ENCODE measurements around the gene NIPAL4. TPM values are rescaled to one million over a fixed set of nuclear protein-coding genes. Genes with fewer than 3 reads are reported as not detected.

NIPAL4 gene
- total RNA-seq, 1 experiment from 2014 or later = 2.7 TPM

DNA sequence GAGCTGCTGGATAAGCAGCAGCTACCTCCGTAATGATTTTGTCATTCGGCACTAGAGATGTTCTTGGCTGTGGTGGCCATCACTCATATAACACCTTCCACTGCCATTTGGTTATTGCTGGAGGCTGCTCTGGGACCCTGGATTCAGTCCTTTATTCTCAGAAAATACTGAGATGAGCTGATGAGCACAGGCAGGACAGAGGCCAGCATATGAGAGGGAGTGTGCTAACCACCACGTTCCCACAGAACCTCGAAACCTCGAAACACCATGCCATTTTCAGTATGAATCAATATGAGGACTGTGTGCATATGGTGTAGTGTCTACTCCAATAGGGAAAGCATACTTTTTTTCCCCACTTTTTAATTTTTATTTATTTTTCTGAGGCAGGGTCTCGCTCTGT, 59.0 kb downstream of the NIPAL4 start:
- H3K4me3 Mint-ChIP-seq (ENCODE audit: low read depth, unreplicated experiment) = no peak overlapping the region
- no peak overlapping the region for H3K27ac Mint-ChIP-seq (ENCODE audit: unreplicated experiment)
- H3K27me3 Mint-ChIP-seq (ENCODE audit: unreplicated experiment) = no peaks in the 10 kb centered on the region
- no TSS peak for BruUV-seq (replicated peaks)
- intact Hi-C loops (cut with micrococcal nuclease; ENCODE audit: unreplicated experiment) = loop anchor here (10.0 kb wide), 1 partner anchor 196 kb away; no protein-coding TSS in a partner anchor
- CTCF ChIA-PET = no interaction called here
- no peak for DNase-seq
- H3K4me1 Mint-ChIP-seq (ENCODE audit: low read depth, unreplicated experiment) = peaks cover 6% of the 10 kb centered on the region
- no peak for TF ChIP-seq CTCF (IDR thresholded peaks at IDR 0.05; ENCODE audit: unreplicated experiment)
- H3K9me3 Mint-ChIP-seq (ENCODE audit: low read depth, unreplicated experiment) = no peaks in the 10 kb centered on the region
- H3K36me3 Mint-ChIP-seq (ENCODE audit: insufficient read depth, unreplicated experiment) = no peaks in the 10 kb centered on the region

DNA sequence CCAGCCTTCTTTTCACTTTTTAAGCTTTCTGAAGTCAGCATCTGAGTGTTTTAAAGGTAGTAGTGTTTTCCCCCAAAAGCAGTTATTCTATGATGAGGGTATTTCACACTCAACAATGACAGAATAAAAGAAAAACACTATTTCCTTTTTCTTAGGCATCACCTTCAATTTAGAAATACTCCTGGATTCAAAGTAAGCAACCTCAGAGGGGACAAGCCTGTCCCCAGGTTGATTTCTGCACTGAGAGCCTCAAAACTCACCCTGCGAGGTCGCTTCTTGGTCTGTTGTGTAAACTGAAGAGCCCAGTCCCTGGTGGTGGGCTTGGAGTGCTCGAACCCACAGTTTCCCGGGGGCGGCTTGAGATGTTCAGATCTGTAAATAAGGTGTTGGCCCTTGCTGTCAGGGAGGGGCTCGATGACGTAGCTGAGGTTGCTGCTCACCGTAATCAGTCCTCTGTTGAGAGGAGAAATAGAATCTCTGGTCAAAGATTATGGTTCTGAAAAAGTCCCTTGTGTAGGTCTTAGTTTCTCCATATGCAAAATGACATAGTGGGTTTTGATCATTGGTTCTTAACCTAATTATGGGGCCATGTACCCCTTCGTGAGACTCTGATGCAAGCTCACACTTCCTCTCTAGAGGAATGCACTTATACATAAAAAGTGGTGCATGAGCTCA, 59.7 kb downstream of the NIPAL4 start:
- no peak overlapping the region for H3K4me3 Mint-ChIP-seq (ENCODE audit: low read depth, unreplicated experiment)
- CTCF ChIA-PET = no interaction called here
- intact Hi-C loops (cut with micrococcal nuclease; ENCODE audit: unreplicated experiment) = loop anchor here (10.0 kb wide), 1 partner anchor 195 kb away; no protein-coding TSS in a partner anchor
- no TSS peak for BruUV-seq (replicated peaks)
- no peaks in the 10 kb centered on the region for H3K36me3 Mint-ChIP-seq (ENCODE audit: insufficient read depth, unreplicated experiment)
- H3K4me1 Mint-ChIP-seq (ENCODE audit: low read depth, unreplicated experiment) = peaks cover 6% of the 10 kb centered on the region
- no peak for DNase-seq
- no peaks in the 10 kb centered on the region for H3K27me3 Mint-ChIP-seq (ENCODE audit: unreplicated experiment)
- no peaks in the 10 kb centered on the region for H3K9me3 Mint-ChIP-seq (ENCODE audit: low read depth, unreplicated experiment)
- no peak for TF ChIP-seq CTCF (IDR thresholded peaks at IDR 0.05; ENCODE audit: unreplicated experiment)
- H3K27ac Mint-ChIP-seq (ENCODE audit: unreplicated experiment) = no peak overlapping the region

GRCh38 chr5:157520911-157521703, 61.1 kb downstream of the NIPAL4 start:
- Mint-ChIP-seq H3K27ac (ENCODE audit: unreplicated experiment) (no peak overlapping the region), H3K27me3 (ENCODE audit: unreplicated experiment) (no peaks in the 10 kb centered on the region), H3K4me3 (ENCODE audit: low read depth, unreplicated experiment) (no peak overlapping the region), H3K4me1 (ENCODE audit: low read depth, unreplicated experiment) (peaks cover 6% of the 10 kb centered on the region), H3K36me3 (ENCODE audit: insufficient read depth, unreplicated experiment) (no peaks in the 10 kb centered on the region), H3K9me3 (ENCODE audit: low read depth, unreplicated experiment) (no peaks in the 10 kb centered on the region)
- DNase-seq = no peak
- BruUV-seq (replicated peaks) = no TSS peak
- no peak for TF ChIP-seq CTCF (IDR thresholded peaks at IDR 0.05; ENCODE audit: unreplicated experiment)
- intact Hi-C loops (cut with micrococcal nuclease; ENCODE audit: unreplicated experiment) = no loop called here
- CTCF ChIA-PET = no interaction called here

DNA sequence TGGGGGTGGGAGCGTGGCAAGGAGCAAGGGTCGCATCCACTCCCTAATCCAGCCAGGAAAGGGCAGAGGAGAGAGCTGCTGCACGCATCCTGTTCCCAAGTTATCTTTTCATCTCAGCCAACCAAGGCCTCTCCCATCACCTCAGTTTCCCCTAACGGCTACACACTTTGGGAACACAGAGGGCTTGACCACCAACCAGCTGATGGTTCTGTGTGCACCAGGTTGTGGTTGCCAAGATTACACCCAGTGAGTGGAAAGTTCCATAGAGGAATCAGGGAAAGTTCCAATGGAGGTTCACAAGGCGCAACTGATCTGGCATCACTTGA, 61.7 kb downstream of the NIPAL4 start:
- no peaks in the 10 kb centered on the region for H3K9me3 Mint-ChIP-seq (ENCODE audit: low read depth, unreplicated experiment)
- H3K27me3 Mint-ChIP-seq (ENCODE audit: unreplicated experiment) = no peaks in the 10 kb centered on the region
- H3K36me3 Mint-ChIP-seq (ENCODE audit: insufficient read depth, unreplicated experiment) = no peaks in the 10 kb centered on the region
- no peak overlapping the region for H3K27ac Mint-ChIP-seq (ENCODE audit: unreplicated experiment)
- H3K4me1 Mint-ChIP-seq (ENCODE audit: low read depth, unreplicated experiment) = peaks cover 6% of the 10 kb centered on the region
- H3K4me3 Mint-ChIP-seq (ENCODE audit: low read depth, unreplicated experiment) = no peak overlapping the region
- intact Hi-C loops (cut with micrococcal nuclease; ENCODE audit: unreplicated experiment) = no loop called here
- no peak for DNase-seq
- no peak for TF ChIP-seq CTCF (IDR thresholded peaks at IDR 0.05; ENCODE audit: unreplicated experiment)
- BruUV-seq (replicated peaks) = no TSS peak
- CTCF ChIA-PET = no interaction called here

Measured in Calu3 (cell line).